Measurements from ENCODE around the gene ADRA2A. TPM values are rescaled to one million over a fixed set of nuclear protein-coding genes. Genes with fewer than 3 reads are reported as not detected.

The ADRA2A gene
- total and polyA plus RNA-seq, 5 donors from 2014 or later, result 0.22 TPM; not detected in 4

DNA sequence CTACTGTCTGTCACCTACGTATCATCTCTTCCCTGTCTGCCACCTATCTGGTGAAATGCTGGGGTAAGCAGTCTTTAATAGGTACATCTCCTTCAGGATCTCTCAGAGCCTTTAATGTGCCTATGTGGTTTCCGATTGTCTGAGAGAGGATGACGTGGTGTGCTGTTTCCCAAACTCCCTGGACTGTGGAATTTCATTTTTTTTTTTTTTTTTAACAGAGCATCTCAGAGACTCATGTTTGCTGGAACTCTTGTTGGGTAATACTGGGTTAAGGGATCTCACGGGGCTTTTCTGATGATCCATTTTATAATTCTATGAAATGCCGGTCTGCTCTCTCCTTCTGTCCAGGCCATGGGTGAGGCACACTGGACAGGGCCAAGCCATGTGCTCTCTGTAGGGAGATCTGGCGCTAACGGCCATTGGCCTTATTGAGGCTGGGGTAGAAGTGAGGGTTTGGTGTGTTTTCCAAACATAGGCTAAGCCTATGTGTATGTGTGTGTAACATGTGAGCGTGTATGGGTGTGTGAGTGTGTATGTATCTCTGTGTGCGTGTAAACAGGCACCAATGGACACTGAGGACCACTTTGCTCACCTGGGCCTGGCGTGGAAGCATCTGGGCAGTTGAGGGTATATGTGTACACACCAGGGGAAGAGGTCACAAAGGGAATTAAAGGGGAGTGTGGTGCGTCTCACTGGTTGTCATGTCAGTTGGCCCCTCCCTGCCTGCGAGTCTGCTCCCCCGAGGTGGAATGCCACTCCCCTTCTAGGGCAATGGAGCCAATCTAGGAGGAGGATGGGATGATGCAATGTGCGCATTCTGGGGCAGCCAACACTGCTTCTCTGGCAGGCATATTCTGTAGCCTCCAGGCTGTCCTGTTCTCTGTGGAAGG is 7.8 kb downstream of the ADRA2A start:
- H3K9me3 ChIP-seq (ENCODE audit: control insufficient read depth in 2 of 2, low read length in 2 of 2), result no peaks in the 10 kb centered on the region
- peaks cover 0 to 2% (median 0%) of the 10 kb centered on the region in 4 donors for H3K4me1 Mint-ChIP-seq
- H3K27me3 ChIP-seq (ENCODE audit: control insufficient read depth, insufficient read depth, low read length), result peaks cover 3% of the 10 kb centered on the region
- no peak for ATAC-seq (ENCODE audit: low read depth in 2 of 2)
- H3K36me3 Mint-ChIP-seq, result no peaks in the 10 kb centered on the region
- no peak overlapping the region for H3K4me3 Mint-ChIP-seq
- H3K27me3 Mint-ChIP-seq, result peaks cover 33% of the 10 kb centered on the region
- DNase-seq, result no peak
- no peak overlapping the region for H3K4me3 ChIP-seq (ENCODE audit: low read depth, low read length)
- no peaks in the 10 kb centered on the region for H3K4me1 ChIP-seq (ENCODE audit: control insufficient read depth, insufficient read depth, low read length, poor library complexity, severe bottlenecking)
- peaks cover 0 to 1% (median 0%) of the 10 kb centered on the region in 7 donors for H3K9me3 Mint-ChIP-seq
- no peak overlapping the region for H3K27ac Mint-ChIP-seq
- no peak overlapping the region for H3K27ac ChIP-seq (ENCODE audit: insufficient read depth, low read length, poor library complexity, severe bottlenecking)
- no peaks in the 10 kb centered on the region for H3K36me3 ChIP-seq (ENCODE audit: control insufficient read depth, insufficient read depth, low read length)

DNA sequence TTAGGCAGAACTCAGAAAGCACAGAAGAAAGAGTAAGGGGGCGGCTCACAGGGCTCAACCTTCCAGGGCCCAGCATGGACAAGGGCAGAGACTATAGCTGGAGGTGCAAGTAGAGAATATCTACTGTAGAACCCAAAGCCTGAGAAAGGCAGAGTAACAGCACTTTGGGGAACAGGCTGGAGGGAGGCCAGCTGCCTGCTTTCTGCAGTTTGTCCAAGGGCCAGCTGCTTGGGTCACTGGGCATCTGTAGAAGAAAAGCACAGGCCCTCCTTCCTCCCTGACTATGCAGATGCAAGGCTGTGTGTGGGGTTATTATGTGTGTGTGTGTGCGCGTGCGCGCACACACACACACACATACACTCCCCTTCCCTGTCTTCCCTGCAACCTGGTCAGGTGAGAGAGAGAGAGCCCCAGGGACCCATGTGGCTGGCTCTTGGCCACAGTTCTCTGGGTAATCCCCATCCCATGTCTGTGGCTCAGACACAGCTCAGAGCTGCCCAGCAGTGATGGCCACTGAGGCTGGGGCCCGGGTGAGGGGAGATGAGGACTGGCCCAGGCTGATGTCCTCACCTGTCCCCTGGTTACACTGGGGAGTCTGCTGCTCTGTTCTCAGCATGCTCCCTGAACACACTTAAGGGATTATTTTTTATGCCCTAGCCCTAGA is 9.0 kb downstream of the ADRA2A start:
- Mint-ChIP-seq H3K27ac (no peak overlapping the region), H3K36me3 (no peaks in the 10 kb centered on the region), H3K4me1 (no peaks in the 10 kb centered on the region), H3K9me3 (peaks cover 0 to 1% (median 0%) of the 10 kb centered on the region in 7 donors), H3K27me3 (peaks cover 30% of the 10 kb centered on the region), H3K4me3 (no peak overlapping the region)
- H3K4me3 ChIP-seq (ENCODE audit: low read depth, low read length), result no peak overlapping the region
- no peaks in the 10 kb centered on the region for H3K36me3 ChIP-seq (ENCODE audit: control insufficient read depth, insufficient read depth, low read length)
- H3K4me1 ChIP-seq (ENCODE audit: control insufficient read depth, insufficient read depth, low read length, poor library complexity, severe bottlenecking), result no peaks in the 10 kb centered on the region
- H3K27ac ChIP-seq (ENCODE audit: insufficient read depth, low read length, poor library complexity, severe bottlenecking), result no peak overlapping the region
- no peak for ATAC-seq (ENCODE audit: low read depth in 2 of 2)
- H3K9me3 ChIP-seq (ENCODE audit: control insufficient read depth in 2 of 2, low read length in 2 of 2), result no peaks in the 10 kb centered on the region
- no peak for DNase-seq
- peaks cover 4% of the 10 kb centered on the region for H3K27me3 ChIP-seq (ENCODE audit: control insufficient read depth, insufficient read depth, low read length)

DNA sequence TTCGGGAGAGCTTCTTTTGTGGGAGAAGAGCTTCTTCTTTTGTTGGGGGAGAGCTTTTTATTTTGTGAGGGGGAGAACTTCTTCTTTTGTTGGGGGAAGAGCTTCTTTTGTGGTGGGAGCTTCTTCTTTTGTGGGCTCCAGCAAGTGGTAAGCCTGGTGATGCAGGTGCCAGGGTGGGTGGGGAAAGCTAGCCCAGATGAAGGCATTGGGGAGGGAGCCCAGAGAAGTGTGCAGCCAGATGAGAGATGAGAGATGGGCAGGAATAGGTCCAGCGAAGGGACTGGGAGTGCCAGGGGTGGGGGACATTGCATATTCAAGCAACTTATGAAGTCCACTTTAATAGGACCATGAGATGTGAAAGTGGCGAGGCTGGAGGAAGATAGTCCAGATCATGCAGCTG is 9.7 kb downstream of the ADRA2A start:
- peaks cover 30% of the 10 kb centered on the region for H3K27me3 Mint-ChIP-seq
- no peak overlapping the region for H3K4me3 ChIP-seq (ENCODE audit: low read depth, low read length)
- peaks cover 4% of the 10 kb centered on the region for H3K27me3 ChIP-seq (ENCODE audit: control insufficient read depth, insufficient read depth, low read length)
- ATAC-seq (ENCODE audit: low read depth in 2 of 2) (no peak), DNase-seq (no peak)
- no peaks in the 10 kb centered on the region for H3K4me1 ChIP-seq (ENCODE audit: control insufficient read depth, insufficient read depth, low read length, poor library complexity, severe bottlenecking)
- no peaks in the 10 kb centered on the region for H3K4me1 Mint-ChIP-seq
- no peaks in the 10 kb centered on the region for H3K9me3 ChIP-seq (ENCODE audit: control insufficient read depth in 2 of 2, low read length in 2 of 2)
- H3K27ac ChIP-seq (ENCODE audit: insufficient read depth, low read length, poor library complexity, severe bottlenecking), result no peak overlapping the region
- no peak overlapping the region for H3K27ac Mint-ChIP-seq
- peaks cover 0 to 1% (median 0%) of the 10 kb centered on the region in 7 donors for H3K9me3 Mint-ChIP-seq
- H3K36me3 ChIP-seq (ENCODE audit: control insufficient read depth, insufficient read depth, low read length), result no peaks in the 10 kb centered on the region
- no peak overlapping the region for H3K4me3 Mint-ChIP-seq
- H3K36me3 Mint-ChIP-seq, result no peaks in the 10 kb centered on the region

DNA sequence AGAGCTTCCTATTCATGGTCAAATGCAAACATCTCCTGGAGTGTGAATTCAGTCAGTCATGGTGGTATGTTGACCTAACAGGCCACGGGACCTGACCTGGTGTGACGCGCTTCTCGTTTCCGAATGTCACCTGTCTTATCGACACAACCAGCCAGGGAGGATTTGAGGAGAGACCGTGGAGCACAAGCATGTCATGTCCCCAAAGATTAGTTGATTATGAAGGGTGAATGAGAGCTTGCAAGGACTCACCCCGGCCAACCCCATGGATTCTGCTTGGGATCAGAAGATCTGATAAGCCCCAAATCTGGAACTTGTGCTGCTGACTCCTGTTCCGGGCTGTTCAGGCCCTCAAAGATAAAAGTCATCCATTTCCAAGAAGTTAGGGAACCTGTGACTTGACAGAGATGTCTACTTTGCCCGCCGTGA is 10.5 kb downstream of the ADRA2A start:
- Histone ChIP-seq H3K27ac (ENCODE audit: insufficient read depth, low read length, poor library complexity, severe bottlenecking) (no peak overlapping the region), H3K27me3 (ENCODE audit: control insufficient read depth, insufficient read depth, low read length) (peaks cover 4% of the 10 kb centered on the region), H3K36me3 (ENCODE audit: control insufficient read depth, insufficient read depth, low read length) (no peaks in the 10 kb centered on the region), H3K9me3 (ENCODE audit: control insufficient read depth in 2 of 2, low read length in 2 of 2) (no peaks in the 10 kb centered on the region), H3K4me3 (ENCODE audit: low read depth, low read length) (no peak overlapping the region), H3K4me1 (ENCODE audit: control insufficient read depth, insufficient read depth, low read length, poor library complexity, severe bottlenecking) (no peaks in the 10 kb centered on the region)
- H3K4me3 Mint-ChIP-seq, result no peak overlapping the region
- H3K36me3 Mint-ChIP-seq, result no peaks in the 10 kb centered on the region
- peaks cover 0 to 1% (median 0%) of the 10 kb centered on the region in 7 donors for H3K9me3 Mint-ChIP-seq
- no peak for DNase-seq
- H3K27me3 Mint-ChIP-seq, result peaks cover 30% of the 10 kb centered on the region
- no peak for ATAC-seq (ENCODE audit: low read depth in 2 of 2)
- no peaks in the 10 kb centered on the region for H3K4me1 Mint-ChIP-seq
- H3K27ac Mint-ChIP-seq, result no peak overlapping the region

DNA sequence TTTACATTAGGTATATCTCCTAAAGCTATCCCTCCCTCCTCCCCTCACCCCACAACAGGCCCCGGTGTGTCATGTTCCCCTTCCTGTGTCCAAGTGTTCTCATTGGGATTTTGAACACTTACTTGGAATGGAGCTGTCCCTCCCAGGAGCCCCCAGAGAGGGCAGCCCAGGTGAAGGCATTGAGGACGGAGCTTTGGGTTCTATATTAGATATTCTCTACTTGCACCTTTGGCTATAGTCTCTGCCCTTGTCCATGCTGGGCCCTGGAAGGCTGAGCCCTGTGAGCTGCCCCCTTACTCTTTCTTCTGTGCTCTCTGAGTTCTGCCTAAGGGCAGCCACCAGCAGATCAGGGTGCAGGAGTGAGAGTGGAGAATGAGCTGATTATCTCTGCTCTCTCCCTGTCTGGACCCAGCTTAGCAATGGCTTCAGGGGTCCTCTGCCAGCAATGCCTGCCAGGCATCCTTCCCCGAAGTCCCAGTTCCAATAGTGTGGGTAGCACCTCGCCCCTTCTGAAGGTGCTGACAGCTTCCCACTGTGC is 11.2 kb downstream of the ADRA2A start:
- H3K9me3 ChIP-seq (ENCODE audit: control insufficient read depth in 2 of 2, low read length in 2 of 2), result no peaks in the 10 kb centered on the region
- no peaks in the 10 kb centered on the region for H3K36me3 Mint-ChIP-seq
- no peak overlapping the region for H3K4me3 ChIP-seq (ENCODE audit: low read depth, low read length)
- H3K9me3 Mint-ChIP-seq, result peaks cover 0 to 1% (median 0%) of the 10 kb centered on the region in 7 donors
- ATAC-seq (ENCODE audit: low read depth in 2 of 2) (no peak), DNase-seq (no peak)
- no peaks in the 10 kb centered on the region for H3K4me1 Mint-ChIP-seq
- H3K27me3 Mint-ChIP-seq, result peaks cover 32% of the 10 kb centered on the region
- H3K27ac Mint-ChIP-seq, result no peak overlapping the region
- H3K36me3 ChIP-seq (ENCODE audit: control insufficient read depth, insufficient read depth, low read length), result no peaks in the 10 kb centered on the region
- no peak overlapping the region for H3K27ac ChIP-seq (ENCODE audit: insufficient read depth, low read length, poor library complexity, severe bottlenecking)
- no peak overlapping the region for H3K4me3 Mint-ChIP-seq
- no peaks in the 10 kb centered on the region for H3K4me1 ChIP-seq (ENCODE audit: control insufficient read depth, insufficient read depth, low read length, poor library complexity, severe bottlenecking)
- peaks cover 4% of the 10 kb centered on the region for H3K27me3 ChIP-seq (ENCODE audit: control insufficient read depth, insufficient read depth, low read length)

DNA sequence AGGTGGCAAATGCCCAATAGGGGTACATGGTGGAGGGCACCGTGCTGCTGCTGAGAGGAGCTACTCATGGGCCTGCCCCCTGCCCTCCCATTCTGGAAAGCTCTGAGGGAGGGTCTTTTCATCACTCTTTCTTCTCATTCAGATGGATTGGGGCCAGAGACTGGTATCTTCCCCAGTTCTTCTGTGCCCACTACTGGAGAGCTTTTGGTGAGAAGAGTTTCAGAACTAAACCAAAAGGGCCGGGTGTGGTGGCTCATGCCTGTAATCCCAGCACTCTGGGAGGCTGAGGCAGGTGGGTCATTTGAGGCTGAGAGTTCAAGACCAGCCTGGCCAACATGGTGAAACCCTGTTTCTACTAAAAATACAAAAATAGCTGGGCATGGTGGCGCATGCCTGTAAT is 12.5 kb downstream of the ADRA2A start:
- no peaks in the 10 kb centered on the region for H3K4me1 ChIP-seq (ENCODE audit: control insufficient read depth, insufficient read depth, low read length, poor library complexity, severe bottlenecking)
- Mint-ChIP-seq H3K4me3 (no peak overlapping the region), H3K36me3 (no peaks in the 10 kb centered on the region), H3K4me1 (no peaks in the 10 kb centered on the region), H3K9me3 (peaks cover 0 to 1% (median 0%) of the 10 kb centered on the region in 7 donors), H3K27me3 (peaks cover 33% of the 10 kb centered on the region), H3K27ac (no peak overlapping the region)
- H3K36me3 ChIP-seq (ENCODE audit: control insufficient read depth, insufficient read depth, low read length), result no peaks in the 10 kb centered on the region
- no peaks in the 10 kb centered on the region for H3K9me3 ChIP-seq (ENCODE audit: control insufficient read depth in 2 of 2, low read length in 2 of 2)
- H3K27me3 ChIP-seq (ENCODE audit: control insufficient read depth, insufficient read depth, low read length), result peaks cover 6% of the 10 kb centered on the region
- no peak overlapping the region for H3K4me3 ChIP-seq (ENCODE audit: low read depth, low read length)
- no peak overlapping the region for H3K27ac ChIP-seq (ENCODE audit: insufficient read depth, low read length, poor library complexity, severe bottlenecking)
- ATAC-seq (ENCODE audit: low read depth in 2 of 2) (no peak), DNase-seq (no peak)

DNA sequence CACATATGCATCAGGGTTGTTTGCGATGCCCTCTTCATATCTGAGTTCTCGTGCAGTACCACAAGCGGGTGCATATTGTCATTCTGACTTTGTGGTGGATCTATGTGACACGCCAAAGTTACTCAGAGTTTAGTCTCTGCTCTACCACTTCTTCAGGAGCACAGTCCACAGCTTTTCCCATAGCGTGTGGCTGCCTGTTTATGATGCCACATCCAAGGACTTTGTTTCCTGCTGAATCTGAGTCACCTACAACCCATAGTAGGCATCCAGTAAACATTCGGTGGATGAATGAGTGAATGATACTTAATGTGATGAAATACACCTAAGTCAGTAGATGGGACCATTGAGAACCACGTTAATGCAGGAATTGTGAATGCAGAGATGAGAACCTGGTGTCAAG is 15.0 kb downstream of the ADRA2A start:
- peaks cover 28% of the 10 kb centered on the region for H3K27me3 Mint-ChIP-seq
- H3K9me3 ChIP-seq (ENCODE audit: control insufficient read depth in 2 of 2, low read length in 2 of 2), result no peaks in the 10 kb centered on the region

More for the DNA sequence above, 15.0 kb downstream of the ADRA2A start:
- DNase-seq (no peak), ATAC-seq (ENCODE audit: low read depth in 2 of 2) (no peak)
- Mint-ChIP-seq H3K27ac (no peak overlapping the region), H3K9me3 (peaks cover 0 to 1% (median 0%) of the 10 kb centered on the region in 7 donors), H3K4me1 (no peaks in the 10 kb centered on the region), H3K4me3 (no peak overlapping the region), H3K36me3 (no peaks in the 10 kb centered on the region)
- no peaks in the 10 kb centered on the region for H3K36me3 ChIP-seq (ENCODE audit: control insufficient read depth, insufficient read depth, low read length)
- H3K27ac ChIP-seq (ENCODE audit: insufficient read depth, low read length, poor library complexity, severe bottlenecking), result no peak overlapping the region
- no peak overlapping the region for H3K4me3 ChIP-seq (ENCODE audit: low read depth, low read length)
- H3K4me1 ChIP-seq (ENCODE audit: control insufficient read depth, insufficient read depth, low read length, poor library complexity, severe bottlenecking), result no peaks in the 10 kb centered on the region
- peaks cover 8% of the 10 kb centered on the region for H3K27me3 ChIP-seq (ENCODE audit: control insufficient read depth, insufficient read depth, low read length)
